IMR-90 (cell line): ENCODE data around the gene COLEC11.

Experiments
- CTCF ChIP-seq: conservative IDR thresholded peaks from 2 replicates; pipeline ENCODE4 v1.5.1; 2012; ENCODE audit warnings: mild to moderate bottlenecking, low read depth, low read length, improper control_type of control experiment
- RFX5 ChIP-seq: IDR thresholded peaks from 2 replicates; pipeline ENCODE4 v1.8.0; 2012; ENCODE audit warnings: low read depth, mild to moderate bottlenecking, low read length, moderate library complexity

- TF ChIP-seq CTCF (no peak), RFX5 (no peak)
Measured at GRCh38 chr2:3631161-3631850, 36.4 kb downstream of the COLEC11 start.
